Mesenchymal stem cell (in vitro differentiated cells and primary cell): ENCODE measurements around the gene PRRX1.

Source experiments
- DNase-seq: peaks from one replicate; pipeline ENCODE4 v3.0.0-alpha.2; 2013
- H2AFZ ChIP-seq: one replicate; pipeline ENCODE4 v1.6.1; 2013; ENCODE audit warnings: low read depth, mild to moderate bottlenecking, control low read depth, inconsistent platforms, low read length, moderate library complexity
- H2AK5ac ChIP-seq: 2 replicates; pipeline ENCODE4 v1.6.1; 2013; ENCODE audit warnings: low read length, moderate library complexity, mild to moderate bottlenecking, inconsistent platforms; ENCODE audit not compliant: severe bottlenecking
- H2BK120ac ChIP-seq: one replicate; pipeline ENCODE4 v1.6.1; 2013; ENCODE audit warnings: low read depth, mild to moderate bottlenecking, inconsistent platforms, low read length, moderate library complexity
- H2BK12ac ChIP-seq, 2 experiments: one replicate each; pipeline ENCODE4 v1.6.1; 2013; ENCODE audit warnings: inconsistent platforms in 2 of 2, low read length in 2 of 2, mild to moderate bottlenecking in 2 of 2, moderate library complexity in 2 of 2, control low read depth in 1 of 2
- H2BK15ac ChIP-seq: one replicate; pipeline ENCODE4 v1.6.1; 2013; ENCODE audit warnings: mild to moderate bottlenecking, low read depth, inconsistent platforms; ENCODE audit not compliant: poor library complexity, severe bottlenecking
- H2BK5ac ChIP-seq: 2 replicates; pipeline ENCODE4 v1.6.1; 2013; ENCODE audit warnings: low read depth, mild to moderate bottlenecking, low read length, control low read depth, inconsistent platforms; ENCODE audit not compliant: poor library complexity, severe bottlenecking
- H3K14ac ChIP-seq, 2 experiments: one replicate each; pipeline ENCODE4 v1.6.1; 2013; ENCODE audit warnings: inconsistent platforms in 2 of 2, low read length in 2 of 2, control low read depth in 1 of 2, mild to moderate bottlenecking in 1 of 2, moderate library complexity in 1 of 2
- H3K18ac ChIP-seq, 2 experiments: one replicate each; pipeline ENCODE4 v1.6.1; 2013; ENCODE audit warnings: inconsistent platforms in 2 of 2, low read length in 2 of 2, control low read depth in 1 of 2, low read depth in 1 of 2, mild to moderate bottlenecking in 1 of 2
- H3K23ac ChIP-seq, 2 experiments: one replicate each; pipeline ENCODE4 v1.6.1; 2013; ENCODE audit warnings: inconsistent platforms in 2 of 2, low read length in 2 of 2, mild to moderate bottlenecking in 2 of 2, moderate library complexity in 2 of 2, control low read depth in 1 of 2
- H3K27ac ChIP-seq: 2 replicates; pipeline ENCODE4 v1.5.1; 2013; ENCODE audit warnings: mild to moderate bottlenecking, moderate library complexity, low read length, control low read depth, inconsistent platforms; ENCODE audit not compliant: poor library complexity, severe bottlenecking
- H3K27me3 ChIP-seq, 2 experiments: 2 replicates each; pipeline versions ENCODE4 v1.6.1 to v1.7.0; 2013; ENCODE audit warnings: low read length in 2 of 2, mild to moderate bottlenecking in 2 of 2, moderate library complexity in 2 of 2, control low read depth in 1 of 2, inconsistent platforms in 1 of 2; ENCODE audit not compliant: control insufficient read depth in 1 of 2, insufficient read depth in 1 of 2
- H3K36me3 ChIP-seq, 2 experiments: 2 replicates each; pipeline versions ENCODE4 v1.6.1 to v1.7.0; 2013; ENCODE audit warnings: low read length in 2 of 2, control low read depth in 1 of 2, inconsistent platforms in 1 of 2, low read depth in 1 of 2, mild to moderate bottlenecking in 1 of 2; ENCODE audit not compliant: insufficient read depth in 2 of 2, control insufficient read depth in 1 of 2
- H3K4ac ChIP-seq, 2 experiments: one replicate each; pipeline ENCODE4 v1.6.1; 2013; ENCODE audit warnings: inconsistent platforms in 2 of 2, low read length in 2 of 2, mild to moderate bottlenecking in 2 of 2, moderate library complexity in 2 of 2, control low read depth in 1 of 2, low read depth in 1 of 2
- H3K4me1 ChIP-seq: 2 replicates; pipeline ENCODE4 v1.6.1; 2013; ENCODE audit warnings: low read depth, low read length, control low read depth; ENCODE audit not compliant: control insufficient read depth, insufficient read depth
- H3K4me2 ChIP-seq: 2 replicates; pipeline ENCODE4 v1.6.1; 2013; ENCODE audit warnings: low read length, mild to moderate bottlenecking, inconsistent platforms; ENCODE audit not compliant: poor library complexity, severe bottlenecking
- H3K4me3 ChIP-seq, 2 experiments: 2 replicates each; pipeline versions ENCODE4 v1.5.1 to v1.7.0; 2013; ENCODE audit warnings: low read length in 2 of 2, mild to moderate bottlenecking in 2 of 2, control low read depth in 1 of 2, low read depth in 1 of 2; ENCODE audit not compliant: insufficient read depth in 1 of 2
- H3K79me1 ChIP-seq: replicated peaks from 2 replicates; pipeline ENCODE4 v1.6.1; 2013; ENCODE audit warnings: mild to moderate bottlenecking, control low read depth, low read length, inconsistent platforms; ENCODE audit not compliant: poor library complexity, severe bottlenecking
- H3K9ac ChIP-seq: 2 replicates; pipeline ENCODE4 v1.7.0; 2013; ENCODE audit warnings: mild to moderate bottlenecking, low read length, moderate library complexity
- H3K9me3 ChIP-seq: 2 replicates; pipeline ENCODE4 v1.7.0; 2013; ENCODE audit warnings: mild to moderate bottlenecking, low read length; ENCODE audit not compliant: control insufficient read depth
- H4K8ac ChIP-seq: one replicate; pipeline ENCODE4 v1.6.1; 2013; ENCODE audit warnings: inconsistent platforms, mild to moderate bottlenecking, low read length, moderate library complexity
- H4K91ac ChIP-seq: one replicate; pipeline ENCODE4 v1.6.1; 2013; ENCODE audit warnings: mild to moderate bottlenecking, low read length, inconsistent platforms
- WGBS: methylation state at CpG from one replicate; pipeline ENCODE4 v1.1.7; 2013; ENCODE audit warnings: mixed read lengths; 5-methylcytosine and 5-hydroxymethylcytosine counted together

Gene PRRX1

DNA sequence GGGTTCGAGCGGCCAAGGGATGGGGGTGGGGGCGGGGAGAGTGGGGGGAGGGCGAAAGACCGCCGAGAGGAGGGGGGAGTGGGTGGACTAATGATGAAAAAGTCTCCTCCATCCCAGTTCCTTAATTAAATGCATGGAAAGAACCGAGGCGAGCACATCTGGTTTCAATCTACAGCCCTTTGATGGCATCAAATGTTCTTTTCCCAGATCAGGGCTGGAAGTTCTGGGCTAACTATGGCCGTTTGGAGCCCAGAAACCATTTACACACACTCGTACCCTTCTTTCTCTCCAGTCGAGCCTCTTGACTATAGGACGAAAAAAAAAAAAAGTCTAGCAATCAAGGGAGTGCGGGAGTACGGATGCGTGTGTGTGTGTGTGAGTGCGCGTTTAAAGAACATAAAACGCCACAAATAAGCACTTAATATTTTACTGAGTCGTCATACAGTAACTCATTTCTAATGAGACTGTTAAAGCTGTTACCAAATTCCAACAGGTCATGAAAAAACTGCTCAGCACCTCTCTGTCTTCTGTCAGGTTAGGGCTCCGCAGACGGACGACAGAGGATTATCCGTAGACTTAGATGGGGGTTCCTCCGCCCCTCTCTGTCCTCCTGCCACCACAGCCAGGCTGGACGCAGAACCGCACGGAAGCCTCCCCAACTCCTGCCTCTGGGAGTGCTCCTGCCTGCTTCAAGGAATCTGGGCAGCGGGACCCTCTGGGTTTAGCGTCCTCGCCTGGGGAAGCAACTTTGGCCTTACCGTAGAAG, 2.1 kb upstream of the PRRX1 start:
- Histone ChIP-seq H3K18ac (no peak overlapping the region), H2BK12ac (no peak overlapping the region), H3K4me1 (peaks cover 24% of the 10 kb centered on the region), H3K9me3 (no peaks in the 10 kb centered on the region), H2AK5ac (no peak overlapping the region), H3K23ac (no peak overlapping the region), H4K8ac (no peak overlapping the region), H2AFZ (no peak overlapping the region), H2BK5ac (no peak overlapping the region), H3K36me3 (peaks cover 0 to 17% of the 10 kb centered on the region in 2 experiments), H3K27ac (no peak overlapping the region), H2BK15ac (no peak overlapping the region), H3K27me3 (peaks cover 0 to 82% of the 10 kb centered on the region in 2 experiments), H2BK120ac (no peak overlapping the region), H3K14ac (no peak overlapping the region), H3K4me2 (peak overlapping the region; percentile 48), H3K9ac (peak overlapping the region; percentile 98), H3K79me1 (no peaks in the 10 kb centered on the region), H3K4me3 (peak overlapping the region in 1 of 2 experiments; percentile 83), H4K91ac (no peak overlapping the region), H3K4ac (no peak overlapping the region)
- DNase-seq, result peak; percentile 42
- 0% methylated on average over 14 of the region's 31 CpGs for WGBS

DNA sequence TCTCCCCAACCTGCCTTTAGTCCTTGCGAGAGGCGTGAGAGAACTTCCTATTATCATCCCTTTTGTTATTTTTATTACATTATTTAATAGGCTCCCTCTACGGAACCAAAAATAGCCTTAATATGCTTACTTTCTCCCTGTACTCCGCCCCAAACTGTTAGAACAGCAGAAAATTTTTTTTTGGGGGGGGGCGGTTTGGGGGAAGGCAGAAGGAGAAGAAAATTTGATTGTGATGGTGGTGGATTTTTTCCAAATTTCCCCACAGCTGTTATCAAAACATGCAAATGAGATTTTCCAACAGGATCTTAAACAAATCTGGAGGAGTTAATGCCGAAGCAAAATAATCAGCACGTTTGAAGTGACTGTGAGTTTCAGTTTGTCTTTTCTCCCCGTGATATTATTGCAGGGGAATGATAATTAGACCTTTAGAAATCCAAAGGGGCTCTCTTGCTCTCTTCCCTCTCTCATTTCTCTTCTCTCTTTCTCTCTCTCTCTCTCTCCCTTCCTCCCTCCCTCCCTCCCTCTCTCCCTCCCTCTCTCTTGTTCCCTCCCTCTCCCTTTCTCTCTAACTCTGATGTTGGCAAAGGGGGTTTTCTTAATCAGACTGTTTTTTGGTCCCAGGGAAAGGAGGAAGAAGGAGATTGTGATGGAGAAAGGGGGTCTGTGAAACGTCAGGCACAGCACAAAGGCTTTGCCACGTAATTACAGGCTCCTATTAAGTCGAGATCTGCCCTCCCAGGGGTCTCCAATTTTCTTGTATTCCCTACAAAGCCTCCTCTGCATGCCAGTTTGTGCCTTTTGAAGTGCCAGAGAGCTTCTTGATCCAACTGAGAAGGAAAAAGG, 1.1 kb upstream of the PRRX1 start:
- Histone ChIP-seq H3K18ac (no peak overlapping the region), H2AK5ac (no peak overlapping the region), H3K79me1 (no peaks in the 10 kb centered on the region), H2BK5ac (no peak overlapping the region), H3K4me3 (peak overlapping the region in 1 of 2 experiments; percentile 83), H2BK15ac (no peak overlapping the region), H3K36me3 (peaks cover 0 to 26% of the 10 kb centered on the region in 2 experiments), H3K23ac (no peak overlapping the region), H3K9ac (peak overlapping the region; percentile 98), H3K14ac (no peak overlapping the region), H3K4me2 (peak overlapping the region; percentile 46), H2BK120ac (no peak overlapping the region), H4K8ac (no peak overlapping the region), H2BK12ac (no peak overlapping the region), H3K9me3 (no peaks in the 10 kb centered on the region), H3K4ac (no peak overlapping the region), H3K27ac (no peak overlapping the region), H4K91ac (no peak overlapping the region), H3K4me1 (peaks cover 24% of the 10 kb centered on the region), H3K27me3 (peaks cover 0 to 90% of the 10 kb centered on the region in 2 experiments), H2AFZ (no peak overlapping the region)
- no peak for DNase-seq
- 5% methylated on average over 5 of the region's 11 CpGs for WGBS

- H3K4me3 ChIP-seq, result peak overlapping the region in 1 of 2 experiments; percentile 83
- no peak overlapping the region for H2AK5ac ChIP-seq
- no peak overlapping the region for H2BK15ac ChIP-seq
- H2BK12ac ChIP-seq, result no peak overlapping the region
- no peak overlapping the region for H4K8ac ChIP-seq
- H3K18ac ChIP-seq, result no peak overlapping the region
- peak overlapping the region; percentile 95 for H3K4me2 ChIP-seq
- H3K9me3 ChIP-seq, result no peaks in the 10 kb centered on the region
- DNase-seq, result no peak
- H3K27ac ChIP-seq, result no peak overlapping the region
- no peak overlapping the region for H2AFZ ChIP-seq
- no peak overlapping the region for H2BK5ac ChIP-seq
- no peak overlapping the region for H3K23ac ChIP-seq
- WGBS, result 0% methylated on average over 6 of the region's 12 CpGs
- H3K27me3 ChIP-seq, result peaks cover 0 to 96% of the 10 kb centered on the region in 2 experiments
- H3K36me3 ChIP-seq, result peaks cover 0 to 33% of the 10 kb centered on the region in 2 experiments
- H4K91ac ChIP-seq, result no peak overlapping the region
- no peak overlapping the region for H2BK120ac ChIP-seq
- H3K4me1 ChIP-seq, result peaks cover 24% of the 10 kb centered on the region
- H3K4ac ChIP-seq, result no peak overlapping the region
- H3K9ac ChIP-seq, result peak overlapping the region; percentile 98
- H3K79me1 ChIP-seq, result no peaks in the 10 kb centered on the region
- H3K14ac ChIP-seq, result no peak overlapping the region
Measured at GRCh38 chr1:170663404-170664092, 383 bp upstream of the PRRX1 start.
